Superior temporal gyrus (tissue), 1 donor: ENCODE results near the gene PCDHA13.
"Not testable (repeated sequence)": the region's sequence is repeated elsewhere in the genome, so short reads cannot be mapped to it uniquely, and the experiment has no call there.

Source experiments
- DNase-seq: peaks from one replicate; pipeline ENCODE4 v3.0.0-alpha.2; 2016; ENCODE audit errors: extremely low spot score

Gene PCDHA13

GRCh38 chr5:140881889-140882590, at the start of gene PCDHA13:
PCDHA13 (plus strand) TSS chr5:140882124; CDS start chr5:140882269, 145 bp downstream.
- peak; percentile 40 for DNase-seq

GRCh38 chr5:140833993-140834392, 47.9 kb upstream of the PCDHA13 start, which contains the start of gene PCDHA7:
PCDHA7 (plus strand) TSS chr5:140834269; CDS start chr5:140834384, 115 bp downstream.
- DNase-seq, result peak; percentile 66

- not testable (repeated sequence) for DNase-seq
These were observed 47.4 kb upstream of the PCDHA13 start for GRCh38 chr5:140834439-140835008.

- no peak for DNase-seq
These were observed 46.1 kb upstream of the PCDHA13 start for GRCh38 chr5:140835622-140836510.

- peak; percentile 80 for DNase-seq
These were observed 40.7 kb upstream of the PCDHA13 start, which contains the start of gene PCDHA8 for GRCh38 chr5:140840978-140841962. PCDHA8 (plus strand) TSS chr5:140841187; CDS start chr5:140841322, 135 bp downstream.

- no peak for DNase-seq
These were observed 38.9 kb upstream of the PCDHA13 start for GRCh38 chr5:140842798-140843733.

- not testable (repeated sequence) for DNase-seq
These were observed 33.5 kb upstream of the PCDHA13 start, which contains the start of gene PCDHA9 for GRCh38 chr5:140848139-140849102. PCDHA9 (plus strand) TSS chr5:140848382; CDS start chr5:140848496, 114 bp downstream.

GRCh38 chr5:140849831-140850634, 31.9 kb upstream of the PCDHA13 start:
- DNase-seq, result not testable (repeated sequence)

GRCh38 chr5:140855772-140856674, 25.9 kb upstream of the PCDHA13 start, which contains the start of gene PCDHA10:
PCDHA10 (plus strand) TSS chr5:140855897; CDS start chr5:140856049, 152 bp downstream.
- DNase-seq, result peak; percentile 53

GRCh38 chr5:140857177-140857986, 24.5 kb upstream of the PCDHA13 start:
- no peak for DNase-seq

- no peak for DNase-seq
These were observed 24.0 kb upstream of the PCDHA13 start for GRCh38 chr5:140857987-140858240.

GRCh38 chr5:140862441-140863295, 19.3 kb upstream of the PCDHA13 start:
- no peak for DNase-seq

GRCh38 chr5:140868721-140869554, 13.0 kb upstream of the PCDHA13 start, which contains the start of gene PCDHA11:
PCDHA11 (plus strand) TSS chr5:140868957; CDS start chr5:140869104, 147 bp downstream.
- peak; percentile 72 for DNase-seq

- peak; percentile 67 for DNase-seq
These were observed 12.4 kb upstream of the PCDHA13 start for GRCh38 chr5:140869555-140869886.
